ENCODE data around the gene RAB11FIP5.

DNA sequence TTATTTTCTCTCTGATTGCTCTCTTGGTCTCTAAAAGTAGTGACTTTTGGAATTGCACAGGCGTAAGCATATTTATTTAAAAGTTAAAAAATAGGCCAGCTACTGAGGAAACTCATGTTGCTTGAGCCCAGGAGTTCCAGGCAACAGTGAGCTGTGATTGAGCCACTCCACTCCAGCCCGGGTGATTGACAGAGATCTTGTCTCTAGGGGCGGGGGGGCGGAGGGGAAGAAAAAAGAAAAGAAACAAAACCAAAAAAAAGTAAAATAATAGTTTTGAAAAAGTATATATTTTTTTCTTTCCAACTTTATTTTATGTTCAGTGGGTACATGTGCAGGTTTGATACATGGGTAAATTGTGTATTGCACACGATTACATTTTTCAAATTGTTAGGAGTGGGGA lies 18.0 kb upstream of the RAB11FIP5 start:
- TF ChIP-seq GATA2 (IDR thresholded peaks at IDR 0.05; ENCODE audit: low read depth, low read length) (no peak), GATA3 (IDR thresholded peaks at IDR 0.05; ENCODE audit: low read depth, low read length) (no peak)

All from SH-SY5Y (cell line).